ENCODE data around the gene PKP1.

The PKP1 gene

GRCh38 chr1:201359873-201360210 is 76.5 kb downstream of the PKP1 start:
- H2AFZ ChIP-seq (ENCODE audit: low read length) = no peak overlapping the region
- H3K4me2 ChIP-seq (ENCODE audit: insufficient read depth, low read length, poor library complexity, severe bottlenecking) = no peak overlapping the region
- peaks cover 4% of the 10 kb centered on the region for H3K79me1 ChIP-seq (ENCODE audit: low read depth, low read length)
- H3K23ac ChIP-seq (ENCODE audit: low read depth, low read length, poor library complexity) = no peak overlapping the region
- no peak overlapping the region for H2BK12ac ChIP-seq (ENCODE audit: low read length)
- no peak overlapping the region for H2BK120ac ChIP-seq (ENCODE audit: low read depth, low read length)
- DNase-seq (ENCODE audit: low spot score) = no peak
- no peak overlapping the region for H3K27ac ChIP-seq (replicated peaks; ENCODE audit: low read length)
- peaks cover 0 to 23% (median 0%) of the 10 kb centered on the region in 3 experiments for H3K27me3 ChIP-seq (ENCODE audit: control insufficient read depth in 3 of 3, insufficient read depth in 3 of 3, low read depth in 1 of 3, low read length in 3 of 3)
- H2BK15ac ChIP-seq (ENCODE audit: low read length) = peak overlapping the region; percentile 95
- H3K4me1 ChIP-seq (ENCODE audit: control insufficient read depth in 2 of 2, insufficient read depth in 1 of 2, low read depth in 1 of 2, low read length in 2 of 2) = peaks cover 0 to 15% of the 10 kb centered on the region in 2 donors
- no peak overlapping the region for H4K8ac ChIP-seq (ENCODE audit: low read depth, low read length)
- H3K14ac ChIP-seq (ENCODE audit: low read length) = no peak overlapping the region
- H3K9me3 ChIP-seq (replicated peaks in 1 of 2; ENCODE audit: control insufficient read depth in 2 of 2, insufficient read depth in 1 of 2, low read depth in 1 of 2, low read length in 2 of 2) = no peaks in the 10 kb centered on the region
- no CpG with 5 or more reads among the region's 2 CpGs for WGBS, 2 donors (ENCODE audit: extremely low coverage in 2 of 2, insufficient read length in 2 of 2, insufficient replicate concordance in 1 of 2)
- H3K36me3 ChIP-seq (replicated peaks in 1 of 2; ENCODE audit: control insufficient read depth in 2 of 2, insufficient read depth in 2 of 2, low read length in 2 of 2) = no peaks in the 10 kb centered on the region
- peak overlapping the region; percentile 91 for H2AK5ac ChIP-seq (ENCODE audit: low read depth, low read length)
- H3K4ac ChIP-seq (ENCODE audit: low read length) = no peak overlapping the region
- no peak overlapping the region for H2BK5ac ChIP-seq (ENCODE audit: low read length)
- H3K9ac ChIP-seq (ENCODE audit: low read depth, low read length, poor library complexity) = no peak overlapping the region
- no peak overlapping the region for H4K91ac ChIP-seq (ENCODE audit: low read depth, low read length, poor library complexity)
- H3K18ac ChIP-seq (ENCODE audit: low read length) = peak overlapping the region; percentile 16
- no peak overlapping the region for H3K4me3 ChIP-seq (ENCODE audit: low read length in 2 of 2)

GRCh38 chr1:201360486-201360885 is 77.2 kb downstream of the PKP1 start:
- Histone ChIP-seq H3K27me3 (ENCODE audit: control insufficient read depth in 3 of 3, insufficient read depth in 3 of 3, low read depth in 1 of 3, low read length in 3 of 3) (peaks cover 0 to 18% (median 0%) of the 10 kb centered on the region in 3 experiments), H2BK12ac (ENCODE audit: low read length) (peak overlapping the region; percentile 75), H3K4ac (ENCODE audit: low read length) (no peak overlapping the region), H3K23ac (ENCODE audit: low read depth, low read length, poor library complexity) (no peak overlapping the region), H3K36me3 (replicated peaks in 1 of 2; ENCODE audit: control insufficient read depth in 2 of 2, insufficient read depth in 2 of 2, low read length in 2 of 2) (no peaks in the 10 kb centered on the region), H3K9me3 (replicated peaks in 1 of 2; ENCODE audit: control insufficient read depth in 2 of 2, insufficient read depth in 1 of 2, low read depth in 1 of 2, low read length in 2 of 2) (no peaks in the 10 kb centered on the region), H3K4me3 (ENCODE audit: low read length in 2 of 2) (no peak overlapping the region), H2BK120ac (ENCODE audit: low read depth, low read length) (no peak overlapping the region), H2BK5ac (ENCODE audit: low read length) (peak overlapping the region; percentile 29), H3K14ac (ENCODE audit: low read length) (no peak overlapping the region), H2AFZ (ENCODE audit: low read length) (no peak overlapping the region), H4K91ac (ENCODE audit: low read depth, low read length, poor library complexity) (peak overlapping the region; percentile 22), H2BK15ac (ENCODE audit: low read length) (peak overlapping the region; percentile 91), H3K4me2 (ENCODE audit: insufficient read depth, low read length, poor library complexity, severe bottlenecking) (no peak overlapping the region), H3K79me1 (ENCODE audit: low read depth, low read length) (peaks cover 4% of the 10 kb centered on the region), H3K4me1 (ENCODE audit: control insufficient read depth in 2 of 2, insufficient read depth in 1 of 2, low read depth in 1 of 2, low read length in 2 of 2) (peaks cover 0 to 15% of the 10 kb centered on the region in 2 donors), H3K18ac (ENCODE audit: low read length) (peak overlapping the region; percentile 20), H3K27ac (replicated peaks; ENCODE audit: low read length) (no peak overlapping the region), H4K8ac (ENCODE audit: low read depth, low read length) (no peak overlapping the region), H3K9ac (ENCODE audit: low read depth, low read length, poor library complexity) (no peak overlapping the region), H2AK5ac (ENCODE audit: low read depth, low read length) (peak overlapping the region; percentile 97)
- WGBS, 2 donors (ENCODE audit: extremely low coverage in 2 of 2, insufficient read length in 2 of 2, insufficient replicate concordance in 1 of 2) = no CpG with 5 or more reads among the region's 7 CpGs
- DNase-seq (ENCODE audit: low spot score) = no peak

GRCh38 chr1:201360901-201361651 is 77.8 kb downstream of the PKP1 start:
- Histone ChIP-seq H2AK5ac (ENCODE audit: low read depth, low read length) (peak overlapping the region; percentile 97), H3K4me3 (ENCODE audit: low read length in 2 of 2) (no peak overlapping the region), H3K14ac (ENCODE audit: low read length) (peak overlapping the region; percentile 90), H3K27ac (replicated peaks; ENCODE audit: low read length) (no peak overlapping the region), H3K27me3 (ENCODE audit: control insufficient read depth in 3 of 3, insufficient read depth in 3 of 3, low read depth in 1 of 3, low read length in 3 of 3) (peaks cover 0 to 12% (median 0%) of the 10 kb centered on the region in 3 experiments), H2BK15ac (ENCODE audit: low read length) (peak overlapping the region; percentile 91), H3K4me2 (ENCODE audit: insufficient read depth, low read length, poor library complexity, severe bottlenecking) (no peak overlapping the region), H3K9me3 (replicated peaks in 1 of 2; ENCODE audit: control insufficient read depth in 2 of 2, insufficient read depth in 1 of 2, low read depth in 1 of 2, low read length in 2 of 2) (no peaks in the 10 kb centered on the region), H3K23ac (ENCODE audit: low read depth, low read length, poor library complexity) (peak overlapping the region; percentile 86), H3K4me1 (ENCODE audit: control insufficient read depth in 2 of 2, insufficient read depth in 1 of 2, low read depth in 1 of 2, low read length in 2 of 2) (peaks cover 0 to 15% of the 10 kb centered on the region in 2 donors), H2AFZ (ENCODE audit: low read length) (no peak overlapping the region), H3K79me1 (ENCODE audit: low read depth, low read length) (peaks cover 4% of the 10 kb centered on the region), H3K4ac (ENCODE audit: low read length) (peak overlapping the region; percentile 80), H3K9ac (ENCODE audit: low read depth, low read length, poor library complexity) (no peak overlapping the region), H3K36me3 (replicated peaks in 1 of 2; ENCODE audit: control insufficient read depth in 2 of 2, insufficient read depth in 2 of 2, low read length in 2 of 2) (no peaks in the 10 kb centered on the region), H3K18ac (ENCODE audit: low read length) (peak overlapping the region; percentile 94), H2BK120ac (ENCODE audit: low read depth, low read length) (peak overlapping the region; percentile 48), H4K8ac (ENCODE audit: low read depth, low read length) (peak overlapping the region; percentile 93), H2BK12ac (ENCODE audit: low read length) (peak overlapping the region; percentile 75), H4K91ac (ENCODE audit: low read depth, low read length, poor library complexity) (peak overlapping the region; percentile 22), H2BK5ac (ENCODE audit: low read length) (peak overlapping the region; percentile 29)
- WGBS, 2 donors (ENCODE audit: extremely low coverage in 2 of 2, insufficient read length in 2 of 2, insufficient replicate concordance in 1 of 2) = no CpG with 5 or more reads among the region's 15 CpGs
- DNase-seq (ENCODE audit: low spot score) = no peak

- Histone ChIP-seq H3K9me3 (replicated peaks in 1 of 2; ENCODE audit: control insufficient read depth in 2 of 2, insufficient read depth in 1 of 2, low read depth in 1 of 2, low read length in 2 of 2) (no peaks in the 10 kb centered on the region), H2BK12ac (ENCODE audit: low read length) (peak overlapping the region; percentile 75), H2AFZ (ENCODE audit: low read length) (no peak overlapping the region), H3K4me2 (ENCODE audit: insufficient read depth, low read length, poor library complexity, severe bottlenecking) (no peak overlapping the region), H3K4me3 (ENCODE audit: low read length in 2 of 2) (no peak overlapping the region), H4K8ac (ENCODE audit: low read depth, low read length) (peak overlapping the region; percentile 93), H3K4me1 (ENCODE audit: control insufficient read depth in 2 of 2, insufficient read depth in 1 of 2, low read depth in 1 of 2, low read length in 2 of 2) (peaks cover 0 to 15% of the 10 kb centered on the region in 2 donors), H3K36me3 (replicated peaks in 1 of 2; ENCODE audit: control insufficient read depth in 2 of 2, insufficient read depth in 2 of 2, low read length in 2 of 2) (no peaks in the 10 kb centered on the region), H2AK5ac (ENCODE audit: low read depth, low read length) (peak overlapping the region; percentile 97), H3K9ac (ENCODE audit: low read depth, low read length, poor library complexity) (peak overlapping the region; percentile 63), H3K27ac (replicated peaks; ENCODE audit: low read length) (no peak overlapping the region), H3K4ac (ENCODE audit: low read length) (no peak overlapping the region), H2BK120ac (ENCODE audit: low read depth, low read length) (peak overlapping the region; percentile 48), H3K79me1 (ENCODE audit: low read depth, low read length) (peaks cover 4% of the 10 kb centered on the region), H3K23ac (ENCODE audit: low read depth, low read length, poor library complexity) (peak overlapping the region; percentile 86), H2BK5ac (ENCODE audit: low read length) (peak overlapping the region; percentile 29), H3K27me3 (ENCODE audit: control insufficient read depth in 3 of 3, insufficient read depth in 3 of 3, low read depth in 1 of 3, low read length in 3 of 3) (peaks cover 0 to 12% (median 0%) of the 10 kb centered on the region in 3 experiments), H3K18ac (ENCODE audit: low read length) (peak overlapping the region; percentile 94), H4K91ac (ENCODE audit: low read depth, low read length, poor library complexity) (peak overlapping the region; percentile 16), H2BK15ac (ENCODE audit: low read length) (peak overlapping the region; percentile 91), H3K14ac (ENCODE audit: low read length) (peak overlapping the region; percentile 90)
- peak; percentile 59 for DNase-seq (ENCODE audit: low spot score)
- WGBS, 2 donors (ENCODE audit: extremely low coverage in 2 of 2, insufficient read length in 2 of 2, insufficient replicate concordance in 1 of 2) = no CpG with 5 or more reads among the region's 10 CpGs
Observed at GRCh38 chr1:201361652-201362504, 78.6 kb downstream of the PKP1 start.
